ENCODE measurements around the gene INTS7.

- TF ChIP-seq CTCF (IDR thresholded peaks at IDR 0.05) = no peak
- TF ChIP-seq POLR2A (IDR thresholded peaks at IDR 0.05) = no peak
Measured at GRCh38 chr1:211967704-211968103, 67.7 kb downstream of the INTS7 start.
